Smooth muscle cell (in vitro differentiated cells): ENCODE data around the gene CABP7. TPM values are rescaled to one million over a fixed set of nuclear protein-coding genes. Genes with fewer than 3 reads are reported as not detected.

Experiments used
- DNase-seq: peaks from one replicate; lab custom pipeline; 2025; ENCODE audit not compliant: unreplicated experiment; lab: John Stamatoyannopoulos, UW
- H2AFZ ChIP-seq: fragments of 200-600 bp; sonication (generic); 2 replicates; pipeline ENCODE4 v1.6.0; 2016; ENCODE audit warnings: antibody characterized with exemption, low read depth, mild to moderate bottlenecking
- H3F3A ChIP-seq: fragments of 200-600 bp; sonication (generic); 2 replicates; pipeline ENCODE4 v1.6.0; 2017; ENCODE audit warnings: antibody characterized with exemption, low read depth
- H3K27ac ChIP-seq: fragments of 200-600 bp; sonication (generic); 2 replicates; pipeline ENCODE4 v1.5.1; 2016; ENCODE audit warnings: low read depth, mild to moderate bottlenecking
- H3K27me3 ChIP-seq: fragments of 200-600 bp; sonication (generic); 2 replicates; pipeline ENCODE4 v1.6.1; 2016; ENCODE audit warnings: low read depth, mild to moderate bottlenecking
- H3K36me3 ChIP-seq: fragments of 200-600 bp; sonication (generic); 2 replicates; pipeline ENCODE4 v1.5.1; 2016; ENCODE audit warnings: low read depth
- H3K4me1 ChIP-seq: fragments of 200-600 bp; sonication (generic); 2 replicates; pipeline ENCODE4 v1.5.1; 2016; ENCODE audit warnings: low read depth
- H3K4me2 ChIP-seq: fragments of 200-600 bp; sonication (generic); 2 replicates; pipeline ENCODE4 v1.6.0; 2016; ENCODE audit warnings: mild to moderate bottlenecking
- H3K4me3 ChIP-seq: fragments of 200-600 bp; sonication (generic); 2 replicates; pipeline ENCODE4 v1.5.1; 2016; ENCODE audit warnings: mild to moderate bottlenecking
- H3K79me2 ChIP-seq: fragments of 200-600 bp; sonication (generic); 2 replicates; pipeline ENCODE4 v1.6.0; 2016; ENCODE audit warnings: low read depth, mild to moderate bottlenecking
- H3K9ac ChIP-seq: fragments of 200-600 bp; sonication (generic); 2 replicates; pipeline ENCODE4 v1.6.0; 2016; ENCODE audit warnings: low read depth
- H3K9me3 ChIP-seq: fragments of 200-600 bp; sonication (generic); replicated peaks from 2 replicates; pipeline ENCODE4 v1.5.1; 2016; ENCODE audit warnings: low read depth
- H4K20me1 ChIP-seq: fragments of 200-600 bp; sonication (generic); 2 replicates; pipeline ENCODE4 v1.6.0; 2016; ENCODE audit warnings: low read depth
- CTCF ChIP-seq: fragments of 200-600 bp; sonication (generic); IDR thresholded peaks from 2 replicates; pipeline ENCODE4 v1.5.1; 2017; ENCODE audit warnings: borderline replicate concordance, mild to moderate bottlenecking, antibody characterized with exemption; ENCODE audit not compliant: insufficient read depth, poor library complexity, severe bottlenecking
- WGBS: methylation state at CpG from one replicate; pipeline ENCODE4 v1.1.7; 2016; ENCODE audit warnings: low lambda C conversion rate; 5-methylcytosine and 5-hydroxymethylcytosine counted together
- polyA plus RNA-seq: library from polyadenylated mRNA; unstranded; fragments of >200 nt; fragmentation: Nextera tagmentation; extraction: Ambion mirVana; gene quantifications from 2 replicates; pipeline ENCODE4 v1.2.1, GENCODE V29; 2016
- total RNA-seq: library from RNA; depleted of rRNA; stranded (reverse); fragments of >200 nt; gene quantifications from 2 replicates; pipeline ENCODE4 v1.2.3, GENCODE V29; 2014

The CABP7 gene
- total and polyA plus RNA-seq, 2 experiments from 2014 or later: not detected

GRCh38 chr22:29731058-29731850, 11.5 kb downstream of the CABP7 start:
- Histone ChIP-seq H3K79me2 (no peaks in the 10 kb centered on the region), H3K9me3 (no peaks in the 10 kb centered on the region), H3K27me3 (no peaks in the 10 kb centered on the region), H3K27ac (no peak overlapping the region), H3K4me2 (no peak overlapping the region), H4K20me1 (no peaks in the 10 kb centered on the region), H3K4me3 (no peak overlapping the region), H3K4me1 (no peaks in the 10 kb centered on the region), H2AFZ (no peak overlapping the region), H3F3A (no peaks in the 10 kb centered on the region), H3K9ac (no peak overlapping the region), H3K36me3 (no peaks in the 10 kb centered on the region)
- 89% methylated on average over 18 of the region's 18 CpGs for WGBS
- no peak for TF ChIP-seq CTCF
- DNase-seq: no peak

GRCh38 chr22:29732883-29733282, 13.1 kb downstream of the CABP7 start:
- Histone ChIP-seq H3K4me1 (no peaks in the 10 kb centered on the region), H3K79me2 (no peaks in the 10 kb centered on the region), H3K9me3 (no peaks in the 10 kb centered on the region), H3K36me3 (no peaks in the 10 kb centered on the region), H3K4me2 (no peak overlapping the region), H3K27ac (no peak overlapping the region), H3K4me3 (no peak overlapping the region), H4K20me1 (no peaks in the 10 kb centered on the region), H3K9ac (no peak overlapping the region), H2AFZ (no peak overlapping the region), H3K27me3 (no peaks in the 10 kb centered on the region), H3F3A (no peaks in the 10 kb centered on the region)
- no peak for TF ChIP-seq CTCF
- DNase-seq: no peak
- WGBS: 95% methylated on average over 6 of the region's 6 CpGs

- Histone ChIP-seq H2AFZ (no peak overlapping the region), H3K4me1 (no peaks in the 10 kb centered on the region), H3K4me2 (no peak overlapping the region), H3K9me3 (no peaks in the 10 kb centered on the region), H3F3A (no peaks in the 10 kb centered on the region), H3K27me3 (no peaks in the 10 kb centered on the region), H3K79me2 (no peaks in the 10 kb centered on the region), H3K27ac (no peak overlapping the region), H3K36me3 (no peaks in the 10 kb centered on the region), H4K20me1 (no peaks in the 10 kb centered on the region), H3K4me3 (no peak overlapping the region), H3K9ac (no peak overlapping the region)
- TF ChIP-seq CTCF: no peak
- no peak for DNase-seq
- 85% methylated on average over 19 of the region's 19 CpGs for WGBS
Observed at GRCh38 chr22:29733362-29734201, 13.8 kb downstream of the CABP7 start.
